GM10266 (cell line): ENCODE measurements around the gene GSG1L.
"Not testable (repeated sequence)": the region's sequence is repeated elsewhere in the genome, so short reads cannot be mapped to it uniquely, and the experiment has no call there.

Source experiments
- DNase-seq: peaks from one replicate; pipeline ENCODE4 v3.0.0; 2012; ENCODE audit errors: extremely low spot score
- TF ChIP-seq, protein P1 (sequence below): IDR thresholded peaks from 2 replicates; pipeline ENCODE4 v1.5.1; 2012; ENCODE audit warnings: mild to moderate bottlenecking, low read depth; ENCODE audit not compliant: control insufficient read depth, insufficient read depth; ENCODE audit errors: missing control alignments

Gene GSG1L

DNA sequence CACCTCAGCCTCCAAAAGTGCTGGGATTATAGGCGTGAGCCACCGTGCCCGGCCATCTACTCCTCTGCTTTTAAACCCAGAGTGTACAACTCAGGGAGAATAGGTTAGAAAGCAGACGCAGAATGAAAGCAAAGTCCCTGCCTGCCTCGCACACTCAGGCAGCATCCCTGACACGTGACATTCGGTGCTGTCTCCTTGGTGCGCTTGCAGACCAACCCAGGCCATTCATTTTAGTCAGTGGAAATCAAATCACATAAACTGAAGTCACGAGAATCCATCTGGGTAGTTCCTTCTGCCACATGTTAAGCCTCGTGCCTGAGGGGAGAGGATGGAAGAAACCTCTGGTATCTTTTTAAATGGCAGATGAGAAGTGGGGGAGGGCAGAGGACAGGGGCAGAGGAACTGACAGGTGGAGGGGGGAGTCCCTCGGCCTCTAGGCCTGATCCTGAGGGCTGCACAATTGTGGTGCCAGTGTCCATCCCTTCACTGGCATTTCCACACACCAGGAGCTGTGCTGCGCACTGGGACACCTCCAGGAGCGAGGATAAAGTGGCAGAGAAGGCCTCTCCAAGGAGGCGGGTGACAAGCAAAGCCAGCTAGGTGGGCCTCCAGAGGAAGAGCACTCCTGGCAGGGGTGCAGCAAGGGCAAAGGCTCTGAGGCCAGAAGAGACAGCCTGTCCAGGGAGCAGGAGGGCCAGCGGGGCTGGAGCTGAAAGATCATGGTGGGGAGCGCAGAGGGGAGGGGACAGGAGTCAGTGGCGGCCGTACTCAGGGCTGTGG lies 317.2 kb downstream of the GSG1L start:
- TF ChIP-seq, protein P1, sequence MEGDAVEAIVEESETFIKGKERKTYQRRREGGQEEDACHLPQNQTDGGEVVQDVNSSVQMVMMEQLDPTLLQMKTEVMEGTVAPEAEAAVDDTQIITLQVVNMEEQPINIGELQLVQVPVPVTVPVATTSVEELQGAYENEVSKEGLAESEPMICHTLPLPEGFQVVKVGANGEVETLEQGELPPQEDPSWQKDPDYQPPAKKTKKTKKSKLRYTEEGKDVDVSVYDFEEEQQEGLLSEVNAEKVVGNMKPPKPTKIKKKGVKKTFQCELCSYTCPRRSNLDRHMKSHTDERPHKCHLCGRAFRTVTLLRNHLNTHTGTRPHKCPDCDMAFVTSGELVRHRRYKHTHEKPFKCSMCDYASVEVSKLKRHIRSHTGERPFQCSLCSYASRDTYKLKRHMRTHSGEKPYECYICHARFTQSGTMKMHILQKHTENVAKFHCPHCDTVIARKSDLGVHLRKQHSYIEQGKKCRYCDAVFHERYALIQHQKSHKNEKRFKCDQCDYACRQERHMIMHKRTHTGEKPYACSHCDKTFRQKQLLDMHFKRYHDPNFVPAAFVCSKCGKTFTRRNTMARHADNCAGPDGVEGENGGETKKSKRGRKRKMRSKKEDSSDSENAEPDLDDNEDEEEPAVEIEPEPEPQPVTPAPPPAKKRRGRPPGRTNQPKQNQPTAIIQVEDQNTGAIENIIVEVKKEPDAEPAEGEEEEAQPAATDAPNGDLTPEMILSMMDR = no peak
- DNase-seq = no peak

DNA sequence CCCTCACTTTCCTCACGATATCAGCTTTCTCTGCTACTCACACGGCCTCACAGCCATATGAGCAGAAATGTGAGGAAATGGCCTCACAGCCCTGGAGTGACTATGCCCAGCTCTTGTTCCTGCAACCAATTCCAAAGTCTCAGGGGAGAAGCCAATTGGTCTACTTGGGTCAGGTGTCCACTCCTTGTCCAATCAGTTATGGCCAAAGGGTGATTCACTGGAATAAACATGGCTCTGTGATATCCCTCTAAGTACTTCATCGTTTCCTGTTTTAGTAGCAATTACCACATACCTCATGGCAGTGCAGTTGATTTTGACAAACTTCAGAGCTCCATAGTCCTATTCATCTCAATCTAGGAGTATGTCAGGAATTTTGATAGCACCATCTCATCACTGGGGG lies 318.2 kb downstream of the GSG1L start:
- TF ChIP-seq, protein P1 = no peak

DNA sequence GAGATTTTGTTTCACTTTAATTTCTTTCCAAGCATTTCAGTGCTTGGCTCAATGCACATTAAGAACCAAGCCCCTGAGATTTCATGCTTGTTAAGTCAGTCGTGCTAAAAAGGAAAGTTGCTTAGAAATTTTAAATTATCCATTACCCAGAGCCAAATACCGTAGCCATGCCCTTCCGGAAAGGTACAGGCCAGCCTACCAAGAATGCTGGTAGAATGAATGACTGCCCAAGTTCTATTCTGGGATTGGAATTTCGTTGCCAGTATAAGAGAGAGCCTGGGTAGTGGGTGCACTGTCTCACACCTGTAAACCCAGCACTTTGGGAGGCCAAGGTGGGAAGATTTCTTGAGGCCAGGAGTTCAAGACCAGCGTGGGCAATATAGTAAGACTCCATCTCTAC lies 319.6 kb downstream of the GSG1L start:
- TF ChIP-seq, protein P1 = no peak
- no peak for DNase-seq

More for the DNA sequence above, 318.2 kb downstream of the GSG1L start:
- no peak for DNase-seq

DNA sequence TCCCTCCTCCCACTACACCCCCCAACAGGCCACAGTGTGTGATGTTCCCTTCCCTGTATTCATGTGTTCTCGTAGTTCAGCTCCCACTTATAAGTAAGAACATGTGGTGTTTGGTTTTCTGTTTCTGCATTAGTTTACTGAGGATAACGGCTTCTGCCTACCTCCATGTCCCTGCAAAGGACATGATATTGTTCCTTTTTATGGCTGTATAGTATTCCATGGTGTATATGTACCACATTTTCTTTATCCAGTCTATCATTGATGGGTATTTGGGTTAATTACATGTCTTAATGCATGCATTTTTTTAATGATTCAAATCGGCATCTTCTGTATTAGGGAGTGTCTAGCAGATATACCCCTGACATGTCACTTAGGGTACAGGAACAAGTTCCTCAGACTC lies 320.5 kb downstream of the GSG1L start:
- not testable (repeated sequence) for DNase-seq

DNA sequence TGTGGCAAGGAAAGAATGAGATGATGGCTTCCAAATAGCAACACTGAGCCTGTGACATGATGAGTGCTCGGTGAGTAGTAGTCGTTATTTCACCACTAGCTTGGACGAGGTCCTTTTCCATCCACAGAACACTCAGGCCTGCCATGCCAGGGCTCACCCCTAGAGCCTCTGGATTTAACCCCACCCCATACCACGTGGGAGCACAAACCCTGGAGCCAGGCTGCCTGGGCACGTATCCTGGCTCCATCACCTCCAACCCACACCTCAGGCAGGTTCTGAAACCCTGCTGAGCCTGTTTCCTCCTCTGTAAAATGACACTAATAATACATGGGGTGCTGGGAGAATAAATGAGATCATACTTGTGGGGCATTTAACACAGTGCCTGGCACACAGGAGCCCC lies 321.2 kb downstream of the GSG1L start:
- no peak for DNase-seq

DNA sequence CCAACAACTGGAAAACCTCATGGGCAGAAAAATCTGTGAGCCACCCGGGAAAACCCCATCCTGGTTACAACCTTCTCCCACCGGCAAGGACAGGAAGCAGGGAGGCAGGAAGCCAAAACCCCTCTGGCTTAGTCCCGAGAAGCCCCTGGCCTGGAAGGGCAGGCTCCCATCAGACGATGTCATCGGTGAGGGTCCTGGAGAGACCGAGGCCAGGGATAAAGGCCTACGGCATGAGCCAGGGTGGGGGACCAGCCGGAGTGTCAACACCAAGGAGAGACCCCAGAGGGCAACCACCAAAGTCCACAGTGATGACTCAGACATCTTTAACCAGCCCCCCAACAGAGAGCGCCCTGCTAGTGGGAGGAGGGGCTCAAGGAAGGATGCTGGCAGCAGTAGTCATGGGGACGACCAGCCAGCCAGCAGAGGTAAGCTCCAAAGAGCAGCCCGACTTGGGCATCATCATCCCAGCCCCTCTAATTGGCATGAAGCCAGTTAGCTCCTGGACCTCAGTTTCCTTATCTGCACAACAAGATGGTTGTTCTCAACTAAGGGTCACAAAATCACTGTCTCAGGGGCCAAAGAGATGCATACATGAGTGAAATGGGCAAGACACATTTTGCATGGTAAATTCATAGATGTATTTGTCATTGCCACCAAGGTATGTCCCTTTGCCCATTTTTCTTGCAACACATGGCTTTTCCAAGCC lies 322.9 kb downstream of the GSG1L start:
- DNase-seq = no peak
- TF ChIP-seq, protein P1 = no peak

More for the DNA sequence above, 321.2 kb downstream of the GSG1L start:
- TF ChIP-seq, protein P1 = no peak

DNA sequence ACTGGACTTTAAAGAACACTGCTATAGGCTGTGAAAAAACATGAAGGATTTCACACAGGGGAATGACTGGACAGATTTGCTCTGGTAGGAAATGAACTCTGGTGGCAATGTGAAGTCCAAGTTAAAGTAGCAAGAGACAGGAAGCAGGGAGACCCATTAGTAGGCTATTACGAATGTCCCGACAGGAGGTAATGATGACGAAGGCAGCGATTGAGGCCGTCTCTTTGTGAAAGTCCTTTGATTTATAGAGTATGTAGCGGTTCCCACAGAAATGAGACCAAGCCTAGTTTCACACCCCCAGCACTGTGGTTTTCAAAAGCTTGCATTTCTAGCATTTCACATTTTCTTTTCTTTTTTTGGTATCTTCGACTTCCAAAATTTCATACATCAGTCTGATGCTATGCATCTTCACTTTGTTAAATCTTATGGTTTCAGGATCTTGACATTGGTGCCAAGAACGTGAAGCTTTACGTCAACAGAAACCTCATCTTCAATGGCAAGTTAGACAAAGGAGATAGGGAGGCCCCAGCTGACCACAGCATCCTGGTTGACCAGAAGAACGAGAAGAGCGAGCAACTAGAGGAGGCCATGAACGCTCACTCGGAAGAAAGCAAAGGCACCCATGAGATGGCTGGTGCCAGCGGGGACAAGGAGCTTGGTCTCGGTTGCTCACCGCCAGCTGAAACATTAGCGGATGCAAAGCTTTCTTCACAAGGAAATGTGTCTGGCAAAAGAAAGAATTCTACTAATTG lies 323.7 kb downstream of the GSG1L start:
- no peak for DNase-seq
- TF ChIP-seq, protein P1 = no peak
